ENCODE results near the gene SPDL1. TPM values are rescaled to one million over a fixed set of nuclear protein-coding genes. Genes with fewer than 3 reads are reported as not detected.

SPDL1 gene
- total RNA-seq (1 to 10 TPM; 5.4 to 6.4 TPM), polyA plus RNA-seq (1 to 10 TPM; 3.9 to 4.6 TPM)
- long read RNA-seq, donor 1, partial matches to known transcripts = 2 of 6 reads
- long read RNA-seq, donor 1, other reads (novel, unspliced or antisense) = 2 of 6 reads
- long read RNA-seq, donor 2, partial matches to known transcripts = 0 of 2 reads
- long read RNA-seq, donor 2, other reads (novel, unspliced or antisense) = 2 of 2 reads

GRCh38 chr5:169583424-169584220, at the start of gene SPDL1:
Gene SPDL1 (plus strand): TSS chr5:169583773. CDS start chr5:169588417, 4,644 bp downstream.
- Histone ChIP-seq H3K36me3 (ENCODE audit: control insufficient read depth in 1 of 2, insufficient read depth in 2 of 2, low read length in 1 of 2) (no peaks in the 10 kb centered on the region), H3K27ac (ENCODE audit: low read depth in 1 of 2, low read length in 2 of 2) (no peak within 1 kb of the TSS), H3K4me1 (ENCODE audit: control insufficient read depth in 1 of 2, insufficient read depth in 2 of 2, low read length in 2 of 2) (peaks cover 0 to 4% of the 10 kb centered on the region in 2 donors), H3K4me3 (ENCODE audit: low read length in 2 of 2) (peak within 1 kb of the TSS; percentile 58 to 64), H3K9me3 (ENCODE audit: control insufficient read depth, low read length) (no peaks in the 10 kb centered on the region), H3K27me3 (ENCODE audit: control insufficient read depth in 1 of 2, insufficient read depth in 2 of 2, low read length in 1 of 2) (no peaks in the 10 kb centered on the region)
- WGBS, 2 donors = 0% methylated on average over 51 to 53 of the region's 53 CpGs
- peak; percentile 96 to 98 for DNase-seq
- intact Hi-C loops (cut with DNase I) = loop anchor here (2.0 to 10.0 kb wide), 5 partner anchors 279 to 1005 kb away; partner anchors contain the start of genes PANK3 (in 1 of the 2) and SLIT3 (in 1 of the 2)
- peak; percentile 98 for ATAC-seq (ENCODE audit: low FRiP score)

- Histone ChIP-seq H3K27me3 (ENCODE audit: control insufficient read depth in 1 of 2, insufficient read depth in 2 of 2, low read length in 1 of 2) (peaks cover 0 to 2% of the 10 kb centered on the region in 2 donors), H3K27ac (ENCODE audit: low read depth in 1 of 2, low read length in 2 of 2) (no peak overlapping the region), H3K36me3 (ENCODE audit: control insufficient read depth in 1 of 2, insufficient read depth in 2 of 2, low read length in 1 of 2) (no peaks in the 10 kb centered on the region), H3K4me3 (ENCODE audit: low read length in 2 of 2) (no peak overlapping the region), H3K4me1 (ENCODE audit: control insufficient read depth in 1 of 2, insufficient read depth in 2 of 2, low read length in 2 of 2) (no peaks in the 10 kb centered on the region), H3K9me3 (ENCODE audit: control insufficient read depth, low read length) (peaks cover 1% of the 10 kb centered on the region)
- intact Hi-C loops (cut with DNase I) = no loop called here
- ATAC-seq (ENCODE audit: low FRiP score) (peak; percentile 32), DNase-seq (no peak)
- 39 to 52% methylated on average over 2 of the region's 2 CpGs for WGBS, 2 donors
These were observed 49.2 kb upstream of the SPDL1 start for GRCh38 chr5:169534311-169534880.

- H3K4me3 ChIP-seq (ENCODE audit: low read length in 2 of 2) = no peak overlapping the region
- H3K27me3 ChIP-seq (ENCODE audit: control insufficient read depth in 1 of 2, insufficient read depth in 2 of 2, low read length in 1 of 2) = peaks cover 0 to 2% of the 10 kb centered on the region in 2 donors
- no peaks in the 10 kb centered on the region for H3K36me3 ChIP-seq (ENCODE audit: control insufficient read depth in 1 of 2, insufficient read depth in 2 of 2, low read length in 1 of 2)
- ATAC-seq (ENCODE audit: low FRiP score) (peak; percentile 56), DNase-seq (no peak)
- intact Hi-C loops (cut with DNase I) = no loop called here
- no peaks in the 10 kb centered on the region for H3K4me1 ChIP-seq (ENCODE audit: control insufficient read depth in 1 of 2, insufficient read depth in 2 of 2, low read length in 2 of 2)
- H3K9me3 ChIP-seq (ENCODE audit: control insufficient read depth, low read length) = peaks cover 1% of the 10 kb centered on the region
- H3K27ac ChIP-seq (ENCODE audit: low read depth in 1 of 2, low read length in 2 of 2) = no peak overlapping the region
These were observed 48.6 kb upstream of the SPDL1 start for GRCh38 chr5:169534939-169535338.

GRCh38 chr5:169538944-169539343, 44.6 kb upstream of the SPDL1 start:
- WGBS, 2 donors = 8 to 29% methylated on average over 1 of the region's 1 CpG
- Histone ChIP-seq H3K9me3 (ENCODE audit: control insufficient read depth, low read length) (peaks cover 1% of the 10 kb centered on the region), H3K4me1 (ENCODE audit: control insufficient read depth in 1 of 2, insufficient read depth in 2 of 2, low read length in 2 of 2) (no peaks in the 10 kb centered on the region), H3K27me3 (ENCODE audit: control insufficient read depth in 1 of 2, insufficient read depth in 2 of 2, low read length in 1 of 2) (no peaks in the 10 kb centered on the region), H3K27ac (ENCODE audit: low read depth in 1 of 2, low read length in 2 of 2) (no peak overlapping the region), H3K4me3 (ENCODE audit: low read length in 2 of 2) (no peak overlapping the region), H3K36me3 (ENCODE audit: control insufficient read depth in 1 of 2, insufficient read depth in 2 of 2, low read length in 1 of 2) (no peaks in the 10 kb centered on the region)
- intact Hi-C loops (cut with DNase I) = no loop called here
- ATAC-seq (ENCODE audit: low FRiP score) = no peak
- DNase-seq = no peak

GRCh38 chr5:169542811-169543210, 40.8 kb upstream of the SPDL1 start:
- H3K4me1 ChIP-seq (ENCODE audit: control insufficient read depth in 1 of 2, insufficient read depth in 2 of 2, low read length in 2 of 2) = no peaks in the 10 kb centered on the region
- intact Hi-C loops (cut with DNase I) = loop anchor here in 1 of 2 donors (10.0 kb wide), 2 partner anchors 238 to 848 kb away; partner anchors contain the start of gene SLIT3
- no peak for DNase-seq
- no peak for ATAC-seq (ENCODE audit: low FRiP score)
- no peaks in the 10 kb centered on the region for H3K27me3 ChIP-seq (ENCODE audit: control insufficient read depth in 1 of 2, insufficient read depth in 2 of 2, low read length in 1 of 2)
- H3K36me3 ChIP-seq (ENCODE audit: control insufficient read depth in 1 of 2, insufficient read depth in 2 of 2, low read length in 1 of 2) = no peaks in the 10 kb centered on the region
- no peak overlapping the region for H3K4me3 ChIP-seq (ENCODE audit: low read length in 2 of 2)
- H3K27ac ChIP-seq (ENCODE audit: low read depth in 1 of 2, low read length in 2 of 2) = no peak overlapping the region
- 92 to 94% methylated on average over 2 of the region's 2 CpGs for WGBS, 2 donors
- peaks cover 1% of the 10 kb centered on the region for H3K9me3 ChIP-seq (ENCODE audit: control insufficient read depth, low read length)

- no peaks in the 10 kb centered on the region for H3K4me1 ChIP-seq (ENCODE audit: control insufficient read depth in 1 of 2, insufficient read depth in 2 of 2, low read length in 2 of 2)
- H3K9me3 ChIP-seq (ENCODE audit: control insufficient read depth, low read length) = peaks cover 1% of the 10 kb centered on the region
- H3K27ac ChIP-seq (ENCODE audit: low read depth in 1 of 2, low read length in 2 of 2) = no peak overlapping the region
- H3K36me3 ChIP-seq (ENCODE audit: control insufficient read depth in 1 of 2, insufficient read depth in 2 of 2, low read length in 1 of 2) = no peaks in the 10 kb centered on the region
- no peaks in the 10 kb centered on the region for H3K27me3 ChIP-seq (ENCODE audit: control insufficient read depth in 1 of 2, insufficient read depth in 2 of 2, low read length in 1 of 2)
- no peak for DNase-seq
- H3K4me3 ChIP-seq (ENCODE audit: low read length in 2 of 2) = no peak overlapping the region
- WGBS, 2 donors = 83 to 87% methylated on average over 2 of the region's 2 CpGs
- ATAC-seq (ENCODE audit: low FRiP score) = no peak
- intact Hi-C loops (cut with DNase I) = loop anchor here in 1 of 2 donors (10.0 kb wide), 2 partner anchors 240 to 850 kb away; partner anchors contain the start of gene SLIT3
These were observed 39.2 kb upstream of the SPDL1 start for GRCh38 chr5:169544264-169544950.

- Histone ChIP-seq H3K27me3 (ENCODE audit: control insufficient read depth in 1 of 2, insufficient read depth in 2 of 2, low read length in 1 of 2) (no peaks in the 10 kb centered on the region), H3K4me1 (ENCODE audit: control insufficient read depth in 1 of 2, insufficient read depth in 2 of 2, low read length in 2 of 2) (no peaks in the 10 kb centered on the region), H3K36me3 (ENCODE audit: control insufficient read depth in 1 of 2, insufficient read depth in 2 of 2, low read length in 1 of 2) (no peaks in the 10 kb centered on the region), H3K27ac (ENCODE audit: low read depth in 1 of 2, low read length in 2 of 2) (no peak overlapping the region), H3K9me3 (ENCODE audit: control insufficient read depth, low read length) (peaks cover 1% of the 10 kb centered on the region), H3K4me3 (ENCODE audit: low read length in 2 of 2) (no peak overlapping the region)
- ATAC-seq (ENCODE audit: low FRiP score) (no peak), DNase-seq (no peak)
- intact Hi-C loops (cut with DNase I) = loop anchor here in 1 of 2 donors (5.0 to 10.0 kb wide), 3 partner anchors 241 to 851 kb away; partner anchors contain the start of gene SLIT3
- WGBS, 2 donors = 84 to 96% methylated on average over 1 of the region's 1 CpG
These were observed 37.8 kb upstream of the SPDL1 start for GRCh38 chr5:169545762-169546161.

- intact Hi-C loops (cut with DNase I) = loop anchor here in 1 of 2 donors (5.0 to 10.0 kb wide), 3 partner anchors 242 to 852 kb away; partner anchors contain the start of gene SLIT3
- H3K4me3 ChIP-seq (ENCODE audit: low read length in 2 of 2) = no peak overlapping the region
- H3K9me3 ChIP-seq (ENCODE audit: control insufficient read depth, low read length) = peaks cover 1% of the 10 kb centered on the region
- H3K27me3 ChIP-seq (ENCODE audit: control insufficient read depth in 1 of 2, insufficient read depth in 2 of 2, low read length in 1 of 2) = no peaks in the 10 kb centered on the region
- no peak for DNase-seq
- H3K36me3 ChIP-seq (ENCODE audit: control insufficient read depth in 1 of 2, insufficient read depth in 2 of 2, low read length in 1 of 2) = no peaks in the 10 kb centered on the region
- WGBS, 2 donors = 91 to 93% methylated on average over 3 of the region's 3 CpGs
- ATAC-seq (ENCODE audit: low FRiP score) = no peak
- H3K4me1 ChIP-seq (ENCODE audit: control insufficient read depth in 1 of 2, insufficient read depth in 2 of 2, low read length in 2 of 2) = no peaks in the 10 kb centered on the region
- H3K27ac ChIP-seq (ENCODE audit: low read depth in 1 of 2, low read length in 2 of 2) = no peak overlapping the region
These were observed 37.2 kb upstream of the SPDL1 start for GRCh38 chr5:169546346-169546745.
